Right lobe of liver (tissue), 4 donors: ENCODE measurements around the gene DENND6A.

Source experiments
- POLR2A ChIP-seq: fragments of 450-650 bp; IDR thresholded peaks from one replicate; pipeline ENCODE4 v1.6.1; 2017; ENCODE audit warnings: antibody characterized with exemption, mild to moderate bottlenecking
- TF ChIP-seq, protein P1 (sequence below), 4 donors: fragments of 200-600 bp in 3 of 4; fragments of 450-650 bp in 1 of 4; IDR thresholded peaks; one replicate each; pipeline versions ENCODE4 v1.5.1 to v1.8.0; 2016 to 2022; ENCODE audit warnings: antibody characterized with exemption in 4 of 4, mild to moderate bottlenecking in 2 of 4
- donor health status: DM: no; HTN: no; CAD: no.
- donor health status: DM: no; HTN: no; CAD: no.
- donor health status: DM: no; HTN: yes; CAD: no.

DNA sequence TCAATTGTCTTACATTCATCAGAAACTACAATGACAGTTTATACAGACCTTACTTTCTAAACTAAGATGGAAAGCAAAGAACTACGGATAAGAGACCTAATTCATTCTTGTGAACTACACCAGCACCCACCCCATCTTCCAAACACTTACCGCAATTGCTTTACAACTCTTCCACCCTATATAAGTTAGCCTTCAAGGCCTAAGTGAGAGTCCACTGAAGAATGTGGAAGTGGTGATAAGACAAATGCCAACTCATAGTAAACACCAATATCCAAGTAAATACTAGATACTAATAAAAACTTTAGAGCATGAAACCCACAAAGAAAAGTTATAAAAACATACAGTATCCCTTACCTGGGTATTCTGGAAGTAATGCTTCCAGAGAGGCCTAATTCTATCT is 109.3 kb downstream of the DENND6A start:
- TF ChIP-seq, protein P1, sequence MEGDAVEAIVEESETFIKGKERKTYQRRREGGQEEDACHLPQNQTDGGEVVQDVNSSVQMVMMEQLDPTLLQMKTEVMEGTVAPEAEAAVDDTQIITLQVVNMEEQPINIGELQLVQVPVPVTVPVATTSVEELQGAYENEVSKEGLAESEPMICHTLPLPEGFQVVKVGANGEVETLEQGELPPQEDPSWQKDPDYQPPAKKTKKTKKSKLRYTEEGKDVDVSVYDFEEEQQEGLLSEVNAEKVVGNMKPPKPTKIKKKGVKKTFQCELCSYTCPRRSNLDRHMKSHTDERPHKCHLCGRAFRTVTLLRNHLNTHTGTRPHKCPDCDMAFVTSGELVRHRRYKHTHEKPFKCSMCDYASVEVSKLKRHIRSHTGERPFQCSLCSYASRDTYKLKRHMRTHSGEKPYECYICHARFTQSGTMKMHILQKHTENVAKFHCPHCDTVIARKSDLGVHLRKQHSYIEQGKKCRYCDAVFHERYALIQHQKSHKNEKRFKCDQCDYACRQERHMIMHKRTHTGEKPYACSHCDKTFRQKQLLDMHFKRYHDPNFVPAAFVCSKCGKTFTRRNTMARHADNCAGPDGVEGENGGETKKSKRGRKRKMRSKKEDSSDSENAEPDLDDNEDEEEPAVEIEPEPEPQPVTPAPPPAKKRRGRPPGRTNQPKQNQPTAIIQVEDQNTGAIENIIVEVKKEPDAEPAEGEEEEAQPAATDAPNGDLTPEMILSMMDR (IDR thresholded peaks at IDR 0.05) = no peak
- no peak for TF ChIP-seq POLR2A
